Stimulated activated CD4-positive, alpha-beta T cell treated with anti-CD3 and anti-CD28 coated beads, Interleukin-12 subunit alpha, Interleukin-12 subunit beta, amount 100 ng/mL, for 24 hours (primary cell): ENCODE data around the gene EIPR1.

ENCODE experiments used
- DNase-seq, 2 experiments: peaks; one replicate each; pipeline ENCODE4 v3.0.0-alpha.2; 2020; ENCODE audit warnings: low read depth in 2 of 2

The EIPR1 gene

DNA sequence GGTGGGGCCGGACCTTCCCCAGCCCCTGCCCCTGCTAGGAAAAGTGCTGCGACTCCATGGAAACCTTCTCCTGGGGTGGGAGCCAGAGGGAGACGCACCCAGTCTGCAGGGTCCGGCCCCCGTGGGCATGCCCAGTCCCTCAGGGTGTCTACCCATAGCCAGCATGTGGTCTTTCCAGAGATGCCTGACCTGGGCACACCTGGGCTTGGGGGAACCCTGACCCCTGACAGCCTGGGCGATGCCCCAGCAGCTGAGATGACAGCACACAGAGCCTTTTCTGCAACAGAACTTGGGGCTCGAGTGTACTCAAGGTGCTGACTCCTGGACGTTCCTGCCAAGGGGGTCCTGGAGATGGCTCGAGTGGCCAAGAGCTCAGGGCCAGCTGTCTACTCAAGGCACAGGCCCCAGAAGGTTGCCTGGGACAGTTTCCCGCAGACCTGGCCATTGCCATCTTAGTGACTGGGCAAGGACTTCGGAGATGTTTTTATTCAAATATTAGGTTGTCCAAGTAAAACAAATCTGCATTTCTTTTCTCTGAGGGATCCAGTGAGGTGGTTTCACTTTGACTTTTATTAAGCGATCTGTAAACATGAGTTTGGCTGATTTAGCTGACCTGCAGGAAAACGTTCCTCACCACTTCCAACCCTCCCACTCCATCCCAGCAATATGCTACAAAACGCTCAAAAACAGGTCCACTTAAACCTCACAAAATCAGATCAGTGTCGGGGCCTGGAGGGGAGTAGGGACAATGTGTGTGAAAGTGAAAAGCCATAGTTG is 228.0 kb downstream of the EIPR1 start:
- DNase-seq, result no peak

DNA sequence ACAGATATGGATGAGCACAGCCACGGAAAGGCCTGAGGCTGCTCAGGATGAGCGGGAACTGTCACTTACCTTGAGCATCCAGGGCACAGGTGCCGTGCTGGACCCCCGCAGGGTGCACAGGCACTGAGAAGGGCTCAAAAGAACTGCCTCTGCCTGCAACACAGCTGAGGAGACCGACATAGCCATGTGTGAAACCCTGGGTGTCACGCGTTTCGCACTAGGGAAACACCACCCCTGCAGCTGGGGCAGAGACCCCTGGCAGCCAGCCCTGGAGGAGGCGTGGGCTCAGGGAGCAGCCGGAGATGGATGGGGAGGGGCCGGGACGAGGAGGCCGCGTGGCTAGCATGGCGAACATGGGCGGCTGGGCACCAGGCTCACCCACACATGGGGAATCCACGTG is 228.9 kb downstream of the EIPR1 start:
- DNase-seq, result no peak

DNA sequence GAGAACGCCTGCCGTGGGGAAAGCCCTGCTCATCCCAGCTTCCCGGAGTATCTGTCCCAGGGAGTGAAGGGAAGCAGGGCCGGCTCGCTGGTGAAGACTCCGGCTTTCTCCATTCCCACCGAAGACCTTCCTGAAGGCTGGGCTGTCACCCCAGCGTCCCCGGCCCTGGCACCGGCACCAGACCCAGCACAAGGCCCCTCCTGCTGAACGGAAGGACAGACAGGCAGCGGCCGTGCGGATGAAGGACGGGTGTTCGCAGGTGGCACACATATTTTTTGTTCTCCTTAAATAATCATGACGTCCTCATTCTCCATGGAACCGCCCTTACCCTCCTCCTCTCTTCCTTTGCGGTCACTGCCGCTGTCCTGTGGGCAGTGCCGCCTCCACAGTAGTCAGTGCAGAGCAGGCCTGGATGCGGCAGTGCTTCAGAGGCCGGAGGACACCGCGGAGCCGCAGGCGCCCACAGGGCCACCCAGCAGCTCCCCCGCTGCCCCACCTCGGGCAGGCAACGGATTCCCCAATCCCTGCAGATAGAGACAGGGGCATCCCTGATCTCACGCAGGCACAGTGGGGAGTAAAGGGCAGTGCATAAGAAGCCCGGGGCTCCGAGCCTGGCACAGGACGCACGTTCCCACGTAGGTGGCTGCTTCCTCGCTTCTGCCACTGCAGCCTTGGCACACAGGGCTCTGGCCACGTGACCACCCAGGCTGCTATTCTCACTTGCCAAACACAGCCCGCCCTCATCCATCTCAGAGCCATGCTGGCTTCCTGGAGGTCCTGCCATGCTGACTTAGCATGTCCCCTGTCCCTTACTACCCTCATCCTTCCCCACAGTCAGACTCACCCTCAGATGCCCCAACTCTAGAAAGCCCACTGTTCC is 229.7 kb downstream of the EIPR1 start:
- no peak for DNase-seq

DNA sequence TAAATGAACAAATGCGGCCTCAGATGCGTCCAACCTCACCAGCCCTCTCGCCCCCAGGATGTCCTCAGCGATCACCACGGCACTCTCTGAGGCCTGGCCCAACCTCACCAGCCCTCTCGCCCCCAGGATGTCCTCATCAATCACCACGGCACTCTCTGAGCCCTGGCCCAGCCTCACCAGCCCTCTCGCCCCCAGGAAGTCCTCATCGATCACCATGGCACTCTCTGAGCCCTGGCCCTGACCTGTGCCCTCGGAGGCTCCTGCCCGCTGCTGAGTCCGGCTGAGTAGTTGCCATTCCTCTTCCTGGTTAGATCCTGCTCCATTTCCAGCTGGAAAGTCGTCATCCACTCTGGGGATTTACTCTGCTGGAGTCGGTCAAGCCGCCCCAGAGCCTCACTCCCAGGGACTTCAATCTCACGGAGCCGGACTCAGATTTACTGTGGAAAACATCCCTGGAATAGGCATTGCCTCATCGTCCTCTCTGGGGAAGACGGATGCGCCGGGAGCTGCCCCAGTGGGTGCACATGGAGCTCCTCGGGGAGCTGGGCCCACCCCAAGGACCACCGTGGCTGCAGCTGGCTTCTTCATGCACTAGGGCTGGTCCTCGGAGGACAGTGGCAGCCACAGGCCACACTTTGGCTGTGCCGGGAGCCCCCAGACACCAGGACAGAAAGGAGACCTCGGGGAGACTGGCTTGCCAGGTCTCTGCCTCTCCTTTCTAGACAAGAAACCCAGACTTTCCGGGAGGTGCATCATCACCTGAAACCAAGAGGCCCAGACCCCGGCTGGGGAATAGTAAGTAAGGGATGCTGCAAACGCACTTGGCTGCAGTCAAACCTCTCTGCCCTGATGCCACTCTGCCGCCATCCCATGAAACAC is 230.6 kb downstream of the EIPR1 start:
- no peak for DNase-seq

DNA sequence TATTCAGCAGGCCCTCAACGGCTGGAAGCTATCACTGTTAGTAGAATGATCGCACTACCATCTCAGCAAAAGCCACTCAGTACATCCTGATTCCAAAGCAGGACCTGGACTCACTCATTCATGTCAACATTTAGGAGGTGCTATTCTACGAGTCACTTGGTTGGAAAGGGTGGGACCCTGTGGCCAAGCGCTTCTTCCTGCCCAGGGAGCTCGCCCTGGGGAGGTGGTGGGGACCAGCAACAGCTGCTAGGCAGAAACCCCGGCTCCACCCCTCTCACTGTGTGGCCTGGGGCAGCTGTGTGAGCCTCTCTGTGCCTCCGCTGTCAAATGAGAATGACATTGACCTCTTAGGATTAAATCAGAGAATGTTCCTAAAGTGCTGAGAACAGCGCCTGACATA is 231.4 kb downstream of the EIPR1 start:
- DNase-seq, result no peak

DNA sequence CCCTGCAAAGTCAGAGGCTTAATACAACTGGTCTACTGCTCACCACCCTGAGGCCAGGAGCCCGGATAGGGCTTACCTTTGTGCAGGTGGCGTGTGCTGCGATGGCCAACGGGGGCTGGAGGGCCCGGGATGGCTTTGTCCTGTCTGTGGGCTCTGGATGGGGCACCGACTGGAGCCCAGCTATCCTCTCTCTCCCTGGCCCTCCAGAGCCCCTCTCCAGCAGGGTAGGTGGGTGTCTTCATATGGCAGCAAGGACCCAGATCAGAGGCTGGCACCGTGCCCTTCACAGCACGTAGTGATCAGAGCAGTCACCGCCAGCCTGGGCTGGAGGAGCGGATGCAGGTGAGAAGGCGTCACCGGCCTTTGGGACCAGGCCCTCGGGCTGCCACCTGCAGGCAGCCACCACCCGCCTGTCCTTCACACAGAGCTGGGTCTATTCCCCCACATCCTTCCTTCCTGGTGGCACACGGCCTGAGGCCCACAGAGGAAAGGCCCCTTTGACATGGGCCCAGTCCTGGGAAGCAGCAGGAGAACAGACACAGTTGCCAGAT is 232.1 kb downstream of the EIPR1 start:
- no peak for DNase-seq

DNA sequence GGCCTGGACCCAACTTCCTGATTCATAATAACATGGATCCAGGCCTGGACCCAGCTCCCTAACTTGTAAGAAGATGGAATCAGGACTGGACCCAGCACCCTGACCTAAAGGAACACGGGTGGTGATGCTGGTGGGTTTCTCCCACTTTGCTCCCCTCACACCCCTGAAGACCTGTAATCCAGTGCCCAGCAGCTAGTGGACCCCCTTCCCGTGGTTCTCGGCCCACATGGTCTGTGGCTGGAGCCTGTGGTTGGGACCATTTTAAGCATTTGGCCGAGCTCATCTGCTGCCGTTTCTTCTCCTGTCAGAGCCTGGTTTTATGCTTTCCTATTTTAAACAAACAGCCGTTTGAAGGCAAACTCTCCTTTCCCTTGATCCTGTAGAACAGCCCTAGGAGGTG is 232.8 kb downstream of the EIPR1 start:
- no peak for DNase-seq

DNA sequence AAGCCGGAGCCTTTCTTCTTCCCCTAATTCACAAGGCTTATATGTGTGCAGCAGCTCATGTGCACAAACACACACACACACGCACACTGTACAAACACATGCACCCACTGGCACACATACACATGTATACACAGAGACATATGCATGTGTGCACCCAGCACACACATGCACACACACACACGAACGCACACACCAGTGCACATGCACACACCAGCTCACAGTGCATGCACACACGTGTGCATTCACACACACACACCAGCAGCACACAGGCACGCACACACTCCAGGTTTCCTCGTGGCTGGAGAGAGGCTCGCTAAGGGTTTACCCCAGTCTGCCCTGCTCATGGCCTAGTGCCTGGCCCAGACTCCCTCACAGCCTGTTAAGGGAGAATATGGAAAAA is 234.0 kb downstream of the EIPR1 start:
- no peak for DNase-seq

DNA sequence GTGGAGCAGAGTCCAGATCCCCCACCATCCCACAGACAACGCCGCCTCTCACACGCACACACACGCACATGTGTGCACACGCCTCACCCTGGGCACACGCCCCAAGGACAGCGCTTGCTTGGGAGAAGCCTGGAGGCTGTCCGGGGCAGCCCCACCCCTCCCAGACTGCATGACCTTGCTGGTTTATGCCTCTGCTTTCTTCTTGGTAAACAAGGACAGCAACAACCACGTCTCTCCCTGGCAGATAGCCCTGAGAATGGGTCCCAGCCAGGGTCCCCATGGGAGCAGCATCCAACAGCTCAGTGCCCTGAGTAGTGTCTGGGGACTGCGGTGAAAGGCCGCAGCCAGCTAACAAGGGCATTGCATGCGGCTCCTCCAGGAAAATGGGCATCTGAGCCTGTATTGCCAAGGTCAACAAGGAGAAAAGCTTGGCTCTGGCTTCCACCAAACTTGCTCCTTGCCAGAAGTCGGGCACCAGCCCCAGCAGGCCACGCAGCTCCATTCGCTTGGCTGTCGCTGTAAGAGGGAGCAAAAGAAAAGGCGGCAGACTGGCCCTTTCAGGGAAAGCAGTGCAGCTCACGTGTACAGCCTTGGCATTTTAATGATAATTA is 234.6 kb downstream of the EIPR1 start:
- no peak for DNase-seq

DNA sequence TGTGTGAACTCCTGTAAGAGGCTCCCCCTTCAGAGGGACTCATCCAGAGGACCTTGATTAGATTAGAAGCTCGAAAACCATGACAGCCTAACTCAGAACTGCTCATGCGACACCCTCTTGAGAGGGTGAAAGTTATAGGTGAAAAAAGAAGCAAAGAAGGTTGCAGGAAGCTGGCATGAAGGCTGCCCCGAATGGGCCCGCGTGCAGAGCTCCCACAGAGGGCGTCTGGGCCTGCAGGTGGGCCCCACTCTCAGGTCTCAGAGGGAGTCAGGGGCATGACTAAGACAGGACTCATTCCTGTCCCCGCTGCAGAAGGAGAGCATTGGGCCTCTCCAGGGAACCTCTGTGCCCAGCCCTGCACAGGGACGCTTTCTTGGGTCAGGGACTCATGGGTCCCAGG is 235.4 kb downstream of the EIPR1 start:
- no peak for DNase-seq

DNA sequence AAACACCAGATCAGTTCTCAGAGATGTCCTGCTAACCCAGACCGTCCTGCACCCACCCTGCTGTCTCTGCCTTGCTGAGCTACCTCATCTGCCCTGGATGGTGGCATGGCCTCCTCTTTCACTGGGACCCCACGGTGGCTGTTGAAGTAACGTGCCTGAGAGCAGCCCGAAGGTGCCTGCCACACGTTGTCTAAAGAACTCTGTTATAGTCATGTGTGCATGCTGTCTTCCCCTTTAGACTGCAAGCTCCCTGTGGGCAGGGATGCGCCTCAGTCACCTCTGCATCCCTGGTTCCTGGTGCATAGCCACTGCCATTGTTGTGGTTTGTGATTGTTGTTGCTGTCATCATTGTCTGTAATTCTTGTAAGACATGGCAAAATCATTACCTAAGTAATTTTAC is 235.9 kb downstream of the EIPR1 start:
- no peak for DNase-seq

DNA sequence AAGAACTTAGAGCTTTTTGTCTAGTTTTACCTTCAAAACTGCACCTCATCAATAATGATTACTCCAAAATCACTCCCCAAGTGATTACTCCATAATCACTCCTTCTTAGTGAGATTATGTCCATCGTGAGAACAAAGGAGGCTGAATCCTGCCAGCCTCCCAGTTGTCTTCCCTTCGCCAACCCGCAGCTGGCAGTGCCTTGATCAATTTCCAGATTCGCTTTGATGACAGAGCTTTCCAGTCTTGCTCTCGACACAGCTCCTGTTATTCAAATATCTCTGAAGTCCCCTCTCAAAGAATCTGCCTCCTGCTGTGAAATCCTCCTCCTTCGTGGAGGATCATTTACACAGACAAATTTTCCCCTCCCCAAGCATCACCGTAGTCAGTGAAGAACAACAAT is 237.7 kb downstream of the EIPR1 start:
- no peak for DNase-seq
